ENCODE data around the gene DNAH17. TPM values are rescaled to one million over a fixed set of nuclear protein-coding genes. Genes with fewer than 3 reads are reported as not detected.

Gene DNAH17
- total RNA-seq, 2 donors from 2014 or later = not detected

GRCh38 chr17:78406920-78407319, 170.3 kb downstream of the DNAH17 start:
- 91 to 97% methylated on average over 5 to 6 of the region's 8 CpGs for WGBS, 2 donors
- intact Hi-C loops (cut with DNase I) = no loop called here
- Histone ChIP-seq H3K27ac (no peak overlapping the region), H3K9me3 (no peaks in the 10 kb centered on the region), H3K36me3 (replicated peaks in 1 of 2; ENCODE audit: insufficient read depth in 1 of 2, low read depth in 2 of 2) (peaks cover 7 to 12% of the 10 kb centered on the region in 2 donors), H3K4me3 (no peak overlapping the region), H3K4me1 (peaks cover 24% of the 10 kb centered on the region), H3K27me3 (no peaks in the 10 kb centered on the region)
- no peak for DNase-seq
- no peak for TF ChIP-seq CTCF (IDR thresholded peaks at IDR 0.05)
- no peak for TF ChIP-seq POLR2A (IDR thresholded peaks at IDR 0.05)
- no peak for ATAC-seq

- Histone ChIP-seq H3K27ac (no peak overlapping the region), H3K36me3 (replicated peaks in 1 of 2; ENCODE audit: insufficient read depth in 1 of 2, low read depth in 2 of 2) (peaks cover 12 to 16% of the 10 kb centered on the region in 2 donors), H3K4me3 (no peak overlapping the region), H3K4me1 (peaks cover 24% of the 10 kb centered on the region), H3K27me3 (no peaks in the 10 kb centered on the region), H3K9me3 (no peaks in the 10 kb centered on the region)
- intact Hi-C loops (cut with DNase I) = no loop called here
- DNase-seq = no peak
- TF ChIP-seq CTCF (IDR thresholded peaks at IDR 0.05) = no peak
- no peak for TF ChIP-seq POLR2A (IDR thresholded peaks at IDR 0.05)
- ATAC-seq = no peak
- 100% methylated on average over 3 to 6 of the region's 6 CpGs for WGBS, 2 donors
These were observed 170.8 kb downstream of the DNAH17 start for GRCh38 chr17:78406396-78406795.

- ATAC-seq (no peak), DNase-seq (no peak)
- TF ChIP-seq POLR2A (IDR thresholded peaks at IDR 0.05) (no peak), CTCF (IDR thresholded peaks at IDR 0.05) (no peak)
- no peaks in the 10 kb centered on the region for H3K27me3 ChIP-seq
- H3K36me3 ChIP-seq (replicated peaks in 1 of 2; ENCODE audit: insufficient read depth in 1 of 2, low read depth in 2 of 2) = peaks cover 16 to 37% of the 10 kb centered on the region in 2 donors
- 90 to 95% methylated on average over 2 to 14 of the region's 14 CpGs for WGBS, 2 donors
- H3K4me1 ChIP-seq = peaks cover 14% of the 10 kb centered on the region
- H3K27ac ChIP-seq = no peak overlapping the region
- H3K4me3 ChIP-seq = no peak overlapping the region
- H3K9me3 ChIP-seq = no peaks in the 10 kb centered on the region
- intact Hi-C loops (cut with DNase I) = no loop called here
These were observed 173.4 kb downstream of the DNAH17 start for GRCh38 chr17:78403822-78404221.

- DNase-seq (no peak), ATAC-seq (no peak)
- Histone ChIP-seq H3K27me3 (no peaks in the 10 kb centered on the region), H3K9me3 (no peaks in the 10 kb centered on the region), H3K27ac (no peak overlapping the region), H3K36me3 (replicated peaks in 1 of 2; ENCODE audit: insufficient read depth in 1 of 2, low read depth in 2 of 2) (peaks cover 16 to 45% of the 10 kb centered on the region in 2 donors), H3K4me1 (peaks cover 7% of the 10 kb centered on the region), H3K4me3 (no peak overlapping the region)
- WGBS, 2 donors = 55 to 62% methylated on average over 6 to 8 of the region's 8 CpGs
- intact Hi-C loops (cut with DNase I) = no loop called here
- TF ChIP-seq POLR2A (IDR thresholded peaks at IDR 0.05) (no peak), CTCF (IDR thresholded peaks at IDR 0.05) (no peak)
These were observed 175.3 kb downstream of the DNAH17 start for GRCh38 chr17:78401891-78402290.

- H3K36me3 ChIP-seq (replicated peaks in 1 of 2; ENCODE audit: insufficient read depth in 1 of 2, low read depth in 2 of 2) = peaks cover 16 to 45% of the 10 kb centered on the region in 2 donors
These were observed 175.9 kb downstream of the DNAH17 start for GRCh38 chr17:78401246-78401645.

More at GRCh38 chr17:78401246-78401645, 175.9 kb downstream of the DNAH17 start:
- H3K9me3 ChIP-seq = no peaks in the 10 kb centered on the region
- ATAC-seq (no peak), DNase-seq (no peak)
- no peak overlapping the region for H3K27ac ChIP-seq
- H3K27me3 ChIP-seq = no peaks in the 10 kb centered on the region
- peaks cover 13% of the 10 kb centered on the region for H3K4me1 ChIP-seq
- WGBS, 2 donors = 66 to 70% methylated on average over 5 to 6 of the region's 6 CpGs
- no peak overlapping the region for H3K4me3 ChIP-seq
- intact Hi-C loops (cut with DNase I) = no loop called here
- TF ChIP-seq POLR2A (IDR thresholded peaks at IDR 0.05) (no peak), CTCF (IDR thresholded peaks at IDR 0.05) (no peak)
